HepG2 (cell line): ENCODE measurements around the gene TUBB. TPM values are rescaled to one million over a fixed set of nuclear protein-coding genes. Genes with fewer than 3 reads are reported as not detected.
A peak's percentile ranks its signal among the peaks of the same experiment; 100 is the strongest.

Source experiments
- CBFB ChIP-seq: sonication (generic); formaldehyde crosslinking; IDR thresholded peaks from 2 replicates; pipeline ENCODE4 v1.4.0; 2020; ENCODE audit warnings: missing genetic modification reagents
- EZH2 ChIP-seq: conservative IDR thresholded peaks from 2 replicates; pipeline ENCODE4 v1.6.1; 2012; ENCODE audit warnings: mild to moderate bottlenecking, low read depth, low read length, moderate library complexity
- HINFP ChIP-seq: sonication (generic); formaldehyde crosslinking; IDR thresholded peaks from 2 replicates; pipeline ENCODE4 v1.4.0; 2020; ENCODE audit warnings: low read depth, mild to moderate bottlenecking, missing genetic modification reagents
- KLF15 ChIP-seq: sonication (generic); formaldehyde crosslinking; IDR thresholded peaks from 2 replicates; pipeline ENCODE4 v1.8.1; 2023; ENCODE audit warnings: borderline replicate concordance, mild to moderate bottlenecking, inconsistent platforms, missing genetic modification reagents, mixed read lengths
- KMT2B ChIP-seq: IDR thresholded peaks from 2 replicates; pipeline ENCODE4 v1.6.1; 2016; ENCODE audit warnings: missing genetic modification reagents, missing compliant biosample characterization
- MATR3 ChIP-seq: sonication (generic); formaldehyde crosslinking; IDR thresholded peaks from 2 replicates; pipeline ENCODE4 v1.4.0; 2020; ENCODE audit warnings: missing genetic modification reagents
- MEIS1 ChIP-seq: sonication (generic); formaldehyde crosslinking; IDR thresholded peaks from 2 replicates; pipeline ENCODE4 v1.9.0; 2021; ENCODE audit warnings: mild to moderate bottlenecking, missing genetic modification reagents, moderate library complexity, borderline replicate concordance
- MTA1 ChIP-seq: sonication (generic); formaldehyde crosslinking; IDR thresholded peaks from 2 replicates; pipeline ENCODE4 v1.4.0; 2020; ENCODE audit warnings: missing genetic modification reagents, mild to moderate bottlenecking, borderline replicate concordance
- PAX8 ChIP-seq: sonication (generic); formaldehyde crosslinking; IDR thresholded peaks from 2 replicates; pipeline ENCODE4 v1.8.0; 2022; ENCODE audit warnings: mild to moderate bottlenecking, missing genetic modification reagents, borderline replicate concordance
- PRMT3 ChIP-seq: sonication (generic); formaldehyde crosslinking; IDR thresholded peaks from 2 replicates; pipeline ENCODE4 v1.8.1; 2022; ENCODE audit warnings: low read depth, mild to moderate bottlenecking, moderate library complexity, missing genetic modification reagents, borderline replicate concordance
- RFX1 ChIP-seq: fragments of 450-650 bp; IDR thresholded peaks from 2 replicates; pipeline ENCODE4 v1.6.1; 2017
- RNF2 ChIP-seq: fragments of 450-650 bp; conservative IDR thresholded peaks from 2 replicates; pipeline ENCODE4 v1.6.1; 2016; ENCODE audit warnings: low read depth
- SNAI1 ChIP-seq: sonication (generic); formaldehyde crosslinking; IDR thresholded peaks from 2 replicates; pipeline ENCODE4 v1.5.0; 2020; ENCODE audit warnings: mild to moderate bottlenecking, missing genetic modification reagents, borderline replicate concordance
- TBL1XR1 ChIP-seq: fragments of 150-350 bp; IDR thresholded peaks from 2 replicates; pipeline ENCODE4 v1.6.1; 2014; ENCODE audit warnings: borderline replicate concordance, low read length; ENCODE audit not compliant: partially characterized antibody
- ZFX ChIP-seq: sonication (generic); formaldehyde crosslinking; IDR thresholded peaks from 2 replicates; pipeline ENCODE4 v1.4.0; 2020; ENCODE audit warnings: mild to moderate bottlenecking, low read depth, missing genetic modification reagents, moderate library complexity
- ZKSCAN1 ChIP-seq: fragments of 150-350 bp; IDR thresholded peaks from 2 replicates; pipeline ENCODE4 v1.6.1; 2014; ENCODE audit warnings: low read length
- ZMAT3 ChIP-seq: sonication (generic); formaldehyde crosslinking; conservative IDR thresholded peaks from 2 replicates; pipeline ENCODE4 v1.7.0; 2021; ENCODE audit warnings: missing genetic modification reagents
- ZNF121 ChIP-seq: sonication (generic); formaldehyde crosslinking; IDR thresholded peaks from 2 replicates; pipeline ENCODE4 v1.5.0; 2020; ENCODE audit warnings: mild to moderate bottlenecking, missing genetic modification reagents
- ZNF383 ChIP-seq: sonication (generic); formaldehyde crosslinking; IDR thresholded peaks from 2 replicates; pipeline ENCODE4 v1.4.0; 2020; ENCODE audit warnings: missing genetic modification reagents, mild to moderate bottlenecking, borderline replicate concordance
- ZNF550 ChIP-seq: sonication (generic); formaldehyde crosslinking; IDR thresholded peaks from 2 replicates; pipeline ENCODE4 v1.4.0; 2020; ENCODE audit warnings: mild to moderate bottlenecking, missing genetic modification reagents, borderline replicate concordance
- ZNF615 ChIP-seq: sonication (generic); formaldehyde crosslinking; IDR thresholded peaks from 2 replicates; pipeline ENCODE4 v1.5.0; 2020; ENCODE audit warnings: mild to moderate bottlenecking, missing genetic modification reagents, borderline replicate concordance
- ZNF746 ChIP-seq: sonication (generic); formaldehyde crosslinking; IDR thresholded peaks from 2 replicates; pipeline ENCODE4 v1.8.0; 2022; ENCODE audit warnings: mild to moderate bottlenecking, missing genetic modification reagents
- ZSCAN29 ChIP-seq: sonication (generic); formaldehyde crosslinking; conservative IDR thresholded peaks from 2 replicates; pipeline ENCODE4 v1.4.0; 2020; ENCODE audit warnings: mild to moderate bottlenecking, missing genetic modification reagents
- polyA plus RNA-seq, 8 experiments: library from polyadenylated mRNA; depleted of rRNA in 3 of 8; stranded (reverse) in 7 of 8; unstranded in 1 of 8; fragments of >200 nt; fragmentation: Illumina TruSeq in 4 of 8; extraction: Trizol in 4 of 8; gene quantifications; 2 replicates each; pipeline versions ENCODE4 v1.2.1 to v1.2.3, GENCODE V29; 2011 to 2016; ENCODE audit warnings: low read depth in 4 of 8, missing spikeins in 1 of 8, mixed read lengths in 1 of 8; ENCODE audit not compliant: insufficient read depth in 1 of 8
- total RNA-seq, 5 experiments: library from RNA; depleted of rRNA; stranded (reverse); fragments of >200 nt; fragmentation: Illumina TruSeq; extraction: Trizol; gene quantifications; 2 replicates each; pipeline ENCODE4 v1.2.3, GENCODE V29; 2016; ENCODE audit warnings: low read depth in 1 of 5
- TF ChIP-seq, protein P1 (sequence below): sonication (generic); formaldehyde crosslinking; IDR thresholded peaks from 2 replicates; pipeline ENCODE4 v1.4.0; 2020; ENCODE audit warnings: mild to moderate bottlenecking, missing genetic modification reagents
- TF ChIP-seq, protein P2 (sequence below): conservative IDR thresholded peaks from 2 replicates; pipeline ENCODE4 v1.6.1; 2018; ENCODE audit warnings: missing genetic modification reagents
- TF ChIP-seq, protein P3 (sequence below): IDR thresholded peaks from 2 replicates; pipeline ENCODE4 v1.6.1; 2016; ENCODE audit warnings: low read depth, borderline replicate concordance

TUBB gene
- total and polyA plus RNA-seq, 2 of the 13 experiments (the other 11 are each of a cell fraction or from before 2014, with no cell fraction given) = 911 to 1,163 TPM

GRCh38 chr6:30741063-30741779 is 21.1 kb downstream of the TUBB start (continued):
- no peak for TF ChIP-seq ZNF383 (CRISPR knock-in tag)
- TF ChIP-seq PRMT3 (CRISPR knock-in tag) = no peak
- TF ChIP-seq, protein P1, sequence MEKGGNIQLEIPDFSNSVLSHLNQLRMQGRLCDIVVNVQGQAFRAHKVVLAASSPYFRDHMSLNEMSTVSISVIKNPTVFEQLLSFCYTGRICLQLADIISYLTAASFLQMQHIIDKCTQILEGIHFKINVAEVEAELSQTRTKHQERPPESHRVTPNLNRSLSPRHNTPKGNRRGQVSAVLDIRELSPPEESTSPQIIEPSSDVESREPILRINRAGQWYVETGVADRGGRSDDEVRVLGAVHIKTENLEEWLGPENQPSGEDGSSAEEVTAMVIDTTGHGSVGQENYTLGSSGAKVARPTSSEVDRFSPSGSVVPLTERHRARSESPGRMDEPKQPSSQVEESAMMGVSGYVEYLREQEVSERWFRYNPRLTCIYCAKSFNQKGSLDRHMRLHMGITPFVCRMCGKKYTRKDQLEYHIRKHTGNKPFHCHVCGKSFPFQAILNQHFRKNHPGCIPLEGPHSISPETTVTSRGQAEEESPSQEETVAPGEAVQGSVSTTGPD (CRISPR knock-in tag) = no peak
- TF ChIP-seq MEIS1 (CRISPR knock-in tag) = no peak
- TF ChIP-seq ZNF746 (CRISPR knock-in tag) = no peak
- no peak for TF ChIP-seq MTA1 (CRISPR knock-in tag)
- TF ChIP-seq RNF2 = no peak
- no peak for TF ChIP-seq HINFP
- TF ChIP-seq PAX8 (CRISPR knock-in tag) = no peak
- TF ChIP-seq ZKSCAN1 = no peak
- no peak for TF ChIP-seq ZMAT3 (CRISPR knock-in tag)
- TF ChIP-seq EZH2 = no peak
- TF ChIP-seq KLF15 (CRISPR knock-in tag) = no peak
- TF ChIP-seq CBFB (CRISPR knock-in tag) = no peak
- 0 out of 2 replicates have a peak, but pooled peaks have one; percentile 28 for TF ChIP-seq ZFX (CRISPR knock-in tag)
- TF ChIP-seq, protein P2, sequence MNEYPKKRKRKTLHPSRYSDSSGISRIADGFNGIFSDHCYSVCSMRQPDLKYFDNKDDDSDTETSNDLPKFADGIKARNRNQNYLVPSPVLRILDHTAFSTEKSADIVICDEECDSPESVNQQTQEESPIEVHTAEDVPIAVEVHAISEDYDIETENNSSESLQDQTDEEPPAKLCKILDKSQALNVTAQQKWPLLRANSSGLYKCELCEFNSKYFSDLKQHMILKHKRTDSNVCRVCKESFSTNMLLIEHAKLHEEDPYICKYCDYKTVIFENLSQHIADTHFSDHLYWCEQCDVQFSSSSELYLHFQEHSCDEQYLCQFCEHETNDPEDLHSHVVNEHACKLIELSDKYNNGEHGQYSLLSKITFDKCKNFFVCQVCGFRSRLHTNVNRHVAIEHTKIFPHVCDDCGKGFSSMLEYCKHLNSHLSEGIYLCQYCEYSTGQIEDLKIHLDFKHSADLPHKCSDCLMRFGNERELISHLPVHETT (CRISPR knock-in tag) = 0 out of 2 replicates have a peak, but pooled peaks have one; percentile 9
- TF ChIP-seq MATR3 (CRISPR knock-in tag) = no peak
- TF ChIP-seq RFX1 = no peak
- no peak for TF ChIP-seq KMT2B (CRISPR knock-in tag)
- TF ChIP-seq ZNF121 (CRISPR knock-in tag) = no peak
- TF ChIP-seq ZNF550 = no peak
- no peak for TF ChIP-seq ZNF615 (CRISPR knock-in tag)
- TF ChIP-seq, protein P3, sequence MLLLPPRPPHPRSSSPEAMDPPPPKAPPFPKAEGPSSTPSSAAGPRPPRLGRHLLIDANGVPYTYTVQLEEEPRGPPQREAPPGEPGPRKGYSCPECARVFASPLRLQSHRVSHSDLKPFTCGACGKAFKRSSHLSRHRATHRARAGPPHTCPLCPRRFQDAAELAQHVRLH (CRISPR knock-in tag) = no peak
- TF ChIP-seq ZSCAN29 (CRISPR knock-in tag) = 0 out of 2 replicates have a peak, but pooled peaks have one; percentile 50
- TF ChIP-seq TBL1XR1 = no peak
- TF ChIP-seq SNAI1 (CRISPR knock-in tag) = no peak
